Activated CD4-positive, alpha-beta T cell treated with anti-CD3 and anti-CD28 coated beads, Interleukin-2, amount 10 ng/mL, durations not matched to agents 24 days and 14 days (primary cell): Measurements from ENCODE around the gene ARRDC1. TPM values are rescaled to one million over a fixed set of nuclear protein-coding genes. Genes with fewer than 3 reads are reported as not detected.
A peak's percentile ranks its signal among the peaks of the same experiment; 100 is the strongest.
"Not testable (repeated sequence)": the region's sequence is repeated elsewhere in the genome, so short reads cannot be mapped to it uniquely, and the experiment has no call there.

Source experiments
- DNase-seq: peaks from one replicate; pipeline ENCODE4 v3.0.0; 2022
- H3K27ac Mint-ChIP-seq: one replicate; pipeline ENCODE4 v1.8.0; 2022; ENCODE audit warnings: mild to moderate bottlenecking, mixed read lengths
- H3K27me3 Mint-ChIP-seq: one replicate; pipeline ENCODE4 v1.8.0; 2022; ENCODE audit warnings: mixed read lengths
- H3K36me3 Mint-ChIP-seq: one replicate; pipeline ENCODE4 v1.8.0; 2022; ENCODE audit warnings: low read depth, mild to moderate bottlenecking, mixed read lengths
- H3K4me1 Mint-ChIP-seq: one replicate; pipeline ENCODE4 v1.8.0; 2021; ENCODE audit warnings: mixed read lengths
- H3K4me3 Mint-ChIP-seq: one replicate; pipeline ENCODE4 v1.8.0; 2022; ENCODE audit warnings: mild to moderate bottlenecking, moderate library complexity, mixed read lengths
- H3K9me3 Mint-ChIP-seq: one replicate; pipeline ENCODE4 v1.8.0; 2021; ENCODE audit warnings: mixed read lengths
- intact Hi-C: fragments of 100-400 bp; cut with micrococcal nuclease; formaldehyde crosslinking; loops from one replicate; pipeline ENCODE4 v1.15.1; 2023
- total RNA-seq: library from RNA; stranded (reverse); gene quantifications from 2 replicates; pipeline ENCODE4 v1.2.3, GENCODE V29; 2022

The ARRDC1 gene
- total RNA-seq, 1 donor from 2014 or later: 63.7 TPM

GRCh38 chr9:137590469-137591383, 14.8 kb upstream of the ARRDC1 start, which contains the start of gene ZMYND19:
Gene ZMYND19, minus strand, starts transcription at chr9:137590512. Its CDS starts 249 bp downstream, at chr9:137590263.
- intact Hi-C loops: loop anchor here (1.0 to 2.0 kb wide), 3 partner anchors 15 to 40 kb away; partner anchors contain the start of genes ARRDC1, MRPL41 and PNPLA7
- H3K4me3 Mint-ChIP-seq: peak within 1 kb of the TSS; percentile 98
- H3K27me3 Mint-ChIP-seq: no peaks in the 10 kb centered on the region
- H3K27ac Mint-ChIP-seq: peak within 1 kb of the TSS; percentile 94
- H3K4me1 Mint-ChIP-seq: peaks cover 10% of the 10 kb centered on the region
- peaks cover 19% of the 10 kb centered on the region for H3K36me3 Mint-ChIP-seq
- peak; percentile 98 for DNase-seq
- no peaks in the 10 kb centered on the region for H3K9me3 Mint-ChIP-seq

- Mint-ChIP-seq H3K27me3 (no peaks in the 10 kb centered on the region), H3K4me3 (peak overlapping the region; percentile 60), H3K9me3 (no peaks in the 10 kb centered on the region), H3K36me3 (peaks cover 8% of the 10 kb centered on the region), H3K27ac (no peak overlapping the region), H3K4me1 (peaks cover 10% of the 10 kb centered on the region)
- intact Hi-C loops: no loop called here
- DNase-seq: no peak
Measured at GRCh38 chr9:137592767-137593166, 12.7 kb upstream of the ARRDC1 start.

DNA sequence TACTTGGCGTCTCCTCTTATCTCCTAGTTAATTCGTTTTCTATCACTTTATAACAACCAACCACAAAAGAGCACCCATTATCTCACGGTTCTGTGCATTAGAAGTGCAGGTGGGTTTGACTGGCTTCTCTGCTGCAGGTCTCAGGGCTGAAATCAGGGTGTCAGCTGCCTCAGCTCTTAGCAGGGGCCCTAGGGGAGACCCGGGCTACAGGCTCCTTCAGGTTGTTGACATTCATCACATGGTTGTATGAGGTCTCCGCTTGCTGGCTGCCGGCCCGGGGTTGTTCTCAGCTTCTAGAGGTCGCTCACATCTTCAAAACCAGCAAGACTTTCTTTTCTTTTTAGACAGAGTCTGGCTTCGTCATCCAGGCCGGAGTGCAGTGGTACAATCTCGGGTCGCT, 12.3 kb upstream of the ARRDC1 start:
- no peaks in the 10 kb centered on the region for H3K9me3 Mint-ChIP-seq
- peaks cover 7% of the 10 kb centered on the region for H3K4me1 Mint-ChIP-seq
- peak overlapping the region; percentile 60 for H3K4me3 Mint-ChIP-seq
- no peaks in the 10 kb centered on the region for H3K27me3 Mint-ChIP-seq
- H3K27ac Mint-ChIP-seq: no peak overlapping the region
- peaks cover 4% of the 10 kb centered on the region for H3K36me3 Mint-ChIP-seq
- no peak for DNase-seq
- intact Hi-C loops: no loop called here

DNA sequence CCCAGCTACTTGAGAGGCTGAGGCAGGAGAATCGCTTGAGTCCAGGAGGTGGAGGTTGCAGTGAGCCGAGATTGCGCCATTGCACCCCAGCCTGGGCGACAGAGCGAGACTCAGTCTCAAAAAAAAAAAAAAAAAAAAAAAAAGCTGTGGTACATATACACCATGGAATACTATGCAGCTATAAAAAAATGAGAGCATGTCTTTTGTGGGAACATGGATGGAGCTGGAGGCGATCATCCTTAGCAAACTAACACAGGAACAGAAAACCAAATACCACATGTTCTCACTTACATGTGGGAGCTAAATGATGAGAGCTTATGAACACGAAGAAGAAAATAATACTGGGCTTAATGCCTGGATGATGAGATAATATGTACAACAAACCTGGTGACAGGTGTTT, 8.9 kb upstream of the ARRDC1 start:
- intact Hi-C loops, H3K36me3 Mint-ChIP-seq, H3K27me3 Mint-ChIP-seq, DNase-seq, H3K4me3 Mint-ChIP-seq, H3K9me3 Mint-ChIP-seq, H3K4me1 Mint-ChIP-seq, H3K27ac Mint-ChIP-seq: not testable (repeated sequence)

DNA sequence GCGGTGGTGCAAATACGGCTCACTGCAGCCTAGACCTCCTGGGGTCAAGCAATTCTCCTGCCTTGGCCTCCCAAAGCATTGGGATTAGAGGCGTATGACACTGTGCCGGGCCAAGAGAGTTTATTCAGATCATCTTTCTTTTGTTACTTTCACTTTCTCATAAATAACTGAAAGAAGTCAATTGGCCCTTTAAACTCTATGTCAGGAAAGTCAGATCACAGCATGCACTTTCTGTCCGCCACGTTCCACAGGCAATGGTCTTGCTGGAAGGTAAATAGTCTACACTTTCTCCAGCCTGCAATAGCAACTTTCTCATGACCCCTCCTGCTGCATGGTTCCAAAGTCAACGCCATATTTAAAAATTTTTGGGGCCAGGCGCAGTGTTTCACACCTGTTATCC, 6.5 kb upstream of the ARRDC1 start:
- intact Hi-C loops: no loop called here
- H3K4me1 Mint-ChIP-seq: peaks cover 13% of the 10 kb centered on the region
- no peaks in the 10 kb centered on the region for H3K9me3 Mint-ChIP-seq
- H3K27me3 Mint-ChIP-seq: no peaks in the 10 kb centered on the region
- no peaks in the 10 kb centered on the region for H3K36me3 Mint-ChIP-seq
- no peak for DNase-seq
- no peak overlapping the region for H3K27ac Mint-ChIP-seq
- no peak overlapping the region for H3K4me3 Mint-ChIP-seq

DNA sequence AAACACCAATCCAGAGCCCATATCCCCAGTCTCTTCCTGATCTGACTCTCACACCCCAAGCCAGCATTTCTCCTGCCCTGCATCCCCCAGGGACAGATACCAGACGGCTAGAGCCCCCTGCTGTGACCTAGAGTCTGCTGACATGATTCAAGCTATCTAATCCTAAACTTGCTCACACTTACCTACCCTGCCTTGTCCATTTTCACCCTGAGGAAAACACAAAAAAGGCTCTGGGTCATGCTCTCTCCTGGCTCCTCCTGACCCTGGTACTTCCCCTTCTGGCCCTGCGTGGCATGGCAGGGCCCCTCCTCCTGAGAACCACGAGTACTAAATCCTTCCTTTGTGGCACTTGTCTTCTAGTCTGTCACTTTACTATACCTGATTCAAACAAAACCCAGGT, 2.8 kb upstream of the ARRDC1 start:
- DNase-seq: no peak
- H3K27ac Mint-ChIP-seq: no peak overlapping the region
- no peaks in the 10 kb centered on the region for H3K27me3 Mint-ChIP-seq
- no peak overlapping the region for H3K4me3 Mint-ChIP-seq
- H3K36me3 Mint-ChIP-seq: no peaks in the 10 kb centered on the region
- peaks cover 28% of the 10 kb centered on the region for H3K4me1 Mint-ChIP-seq
- intact Hi-C loops: no loop called here
- H3K9me3 Mint-ChIP-seq: no peaks in the 10 kb centered on the region

DNA sequence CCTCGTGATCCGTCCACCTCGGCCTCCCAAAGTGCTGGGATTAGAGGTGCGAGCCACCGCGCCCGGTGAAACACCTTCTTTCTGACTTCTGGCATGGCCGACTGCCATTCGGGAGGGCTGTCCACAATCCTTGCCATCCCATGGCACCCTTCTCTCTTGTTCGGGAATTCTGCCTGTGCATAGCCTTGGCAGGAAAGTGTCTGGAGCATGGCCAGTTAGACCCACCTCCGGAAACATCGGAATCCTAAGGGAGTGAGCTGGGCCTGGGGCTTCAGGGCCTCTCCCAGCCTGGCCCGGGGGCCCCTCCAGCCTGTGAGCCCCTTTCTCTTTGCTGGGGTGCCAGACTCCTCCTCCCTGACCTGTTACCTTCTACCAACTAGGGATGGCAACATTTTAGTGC, 1.6 kb upstream of the ARRDC1 start:
- peaks cover 28% of the 10 kb centered on the region for H3K4me1 Mint-ChIP-seq
- DNase-seq: no peak
- H3K4me3 Mint-ChIP-seq: peak overlapping the region; percentile 40
- no peaks in the 10 kb centered on the region for H3K9me3 Mint-ChIP-seq
- no peaks in the 10 kb centered on the region for H3K36me3 Mint-ChIP-seq
- no peaks in the 10 kb centered on the region for H3K27me3 Mint-ChIP-seq
- intact Hi-C loops: no loop called here
- no peak overlapping the region for H3K27ac Mint-ChIP-seq

DNA sequence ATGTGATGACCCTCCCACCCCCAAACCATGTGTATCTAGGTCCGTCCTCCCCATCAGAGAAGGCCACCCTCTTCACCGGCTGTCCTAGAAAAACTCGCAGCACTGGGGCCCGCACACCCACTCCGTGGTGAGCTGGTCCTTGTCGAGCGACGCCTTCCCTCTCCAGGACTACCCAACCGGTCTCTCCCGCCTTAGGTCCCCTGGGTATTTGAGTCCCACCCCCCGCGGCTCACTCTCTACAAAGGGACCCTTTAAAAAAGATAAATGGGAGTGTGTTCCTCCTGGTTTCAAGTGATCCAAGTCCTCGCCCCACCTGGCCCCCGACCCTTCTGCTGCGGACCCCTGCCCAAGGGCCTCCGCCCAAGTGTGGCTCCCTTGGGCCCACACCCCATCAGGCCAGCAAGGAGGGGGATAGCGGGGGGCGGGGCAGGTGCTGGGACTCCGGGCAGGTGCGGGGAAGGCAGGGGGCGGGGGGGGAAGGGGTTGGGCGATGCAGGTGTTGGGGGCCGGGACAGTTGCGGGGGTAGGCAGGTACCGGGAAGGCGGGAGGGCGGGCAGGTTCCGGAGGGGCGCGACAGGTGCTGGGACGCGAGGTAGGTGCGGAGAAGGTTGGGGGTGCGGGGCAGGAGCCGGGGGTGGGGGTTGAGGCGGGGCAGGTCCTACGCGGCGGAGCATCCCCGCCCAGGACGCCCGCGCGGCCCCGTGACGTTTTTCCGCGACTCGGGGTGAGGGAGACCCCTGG, 970 bp upstream of the ARRDC1 start:
- peaks cover 28% of the 10 kb centered on the region for H3K4me1 Mint-ChIP-seq

GRCh38 chr9:137606005-137606621, 627 bp downstream of the ARRDC1 start:
- DNase-seq: no peak
- Mint-ChIP-seq H3K4me3 (peak overlapping the region; percentile 85), H3K4me1 (peaks cover 28% of the 10 kb centered on the region), H3K27ac (peak overlapping the region; percentile 65), H3K27me3 (no peaks in the 10 kb centered on the region), H3K36me3 (no peaks in the 10 kb centered on the region), H3K9me3 (no peaks in the 10 kb centered on the region)
- intact Hi-C loops: no loop called here

More for the DNA sequence above, 970 bp upstream of the ARRDC1 start:
- intact Hi-C loops: loop anchor here (1.0 kb wide), 4 partner anchors 14 to 145 kb away; partner anchors contain the start of genes MRPL41, NSMF and ZMYND19
- no peak for DNase-seq
- Mint-ChIP-seq H3K36me3 (no peaks in the 10 kb centered on the region), H3K4me3 (peak overlapping the region; percentile 40), H3K27ac (no peak overlapping the region), H3K9me3 (no peaks in the 10 kb centered on the region), H3K27me3 (no peaks in the 10 kb centered on the region)

GRCh38 chr9:137606734-137607138, 1.2 kb downstream of the ARRDC1 start:
- Mint-ChIP-seq H3K9me3 (no peaks in the 10 kb centered on the region), H3K4me3 (peak overlapping the region; percentile 85), H3K27ac (peak overlapping the region; percentile 53), H3K4me1 (peaks cover 30% of the 10 kb centered on the region), H3K27me3 (no peaks in the 10 kb centered on the region), H3K36me3 (no peaks in the 10 kb centered on the region)
- intact Hi-C loops: no loop called here
- DNase-seq: no peak

DNA sequence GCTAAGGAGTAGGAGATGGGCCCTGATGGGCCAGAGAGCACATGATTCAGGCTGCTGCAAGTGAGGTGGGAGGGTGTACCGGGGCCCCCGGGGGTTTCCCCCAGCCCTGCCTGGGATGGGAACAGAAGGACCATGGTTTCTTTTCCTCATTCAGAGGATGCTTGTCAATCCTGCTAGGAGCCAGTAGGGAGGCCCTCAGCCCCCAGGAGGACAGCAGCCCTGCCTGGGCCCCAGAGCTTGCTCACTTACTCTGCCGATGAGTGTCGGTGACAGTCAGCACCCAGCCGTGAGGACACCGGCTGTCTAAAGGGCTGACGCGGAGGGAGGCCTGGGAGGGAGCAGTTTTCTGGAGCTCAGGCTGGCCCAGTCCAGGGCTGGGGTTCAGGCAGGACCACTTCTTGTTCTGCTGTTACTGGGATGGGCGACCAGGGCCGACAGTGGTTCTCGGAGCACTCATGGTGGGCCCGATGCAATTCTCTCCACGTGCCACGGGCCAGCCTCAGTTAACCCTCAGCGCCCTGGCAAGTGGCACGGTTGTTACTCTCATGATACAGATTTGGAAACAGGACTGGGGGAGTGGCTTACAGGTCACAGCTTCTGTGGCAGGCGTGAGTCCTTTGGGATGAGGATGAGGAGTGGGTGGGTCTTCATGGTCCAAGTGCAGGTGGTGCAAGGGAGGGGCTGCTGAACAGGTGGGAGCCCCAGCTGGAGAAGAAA, 1.8 kb downstream of the ARRDC1 start:
- H3K27ac Mint-ChIP-seq: peak overlapping the region; percentile 53
- peak; percentile 60 for DNase-seq
- H3K4me1 Mint-ChIP-seq: peaks cover 30% of the 10 kb centered on the region
- no peaks in the 10 kb centered on the region for H3K9me3 Mint-ChIP-seq
- no peaks in the 10 kb centered on the region for H3K36me3 Mint-ChIP-seq
- peak overlapping the region; percentile 85 for H3K4me3 Mint-ChIP-seq
- intact Hi-C loops: no loop called here
- no peaks in the 10 kb centered on the region for H3K27me3 Mint-ChIP-seq

DNA sequence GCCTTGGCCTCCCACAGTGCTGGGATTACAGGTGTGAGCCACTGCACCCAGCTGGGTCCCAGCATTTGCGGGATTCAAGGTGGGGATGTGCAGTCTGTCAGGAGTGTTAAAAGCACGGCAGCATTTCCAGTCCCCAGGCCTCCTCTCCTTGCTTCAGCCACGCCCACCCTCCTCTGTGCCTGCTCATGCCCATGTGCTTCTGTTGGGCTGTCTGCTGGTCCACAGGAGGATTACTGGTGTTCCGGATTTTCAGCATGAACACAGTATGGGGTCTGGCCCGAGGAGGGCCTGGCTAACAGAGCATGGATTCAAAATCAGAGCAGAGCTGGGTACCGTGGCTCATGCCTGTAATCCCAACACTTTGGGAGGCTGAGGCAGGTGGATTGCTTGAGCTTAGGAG, 5.5 kb downstream of the ARRDC1 start:
- peaks cover 15% of the 10 kb centered on the region for H3K4me1 Mint-ChIP-seq
- no peaks in the 10 kb centered on the region for H3K27me3 Mint-ChIP-seq
- H3K4me3 Mint-ChIP-seq: no peak overlapping the region
- H3K36me3 Mint-ChIP-seq: peaks cover 8% of the 10 kb centered on the region
- DNase-seq: no peak
- no peaks in the 10 kb centered on the region for H3K9me3 Mint-ChIP-seq
- H3K27ac Mint-ChIP-seq: peak overlapping the region; percentile 75
- intact Hi-C loops: no loop called here
